NCI-H1092 (cell line): ENCODE results near the gene TOP2A.

Experiments used
- DNase-seq: peaks from one replicate; lab custom pipeline; 2025; lab: John Stamatoyannopoulos, UW

The TOP2A gene

GRCh38 chr17:40345994-40346764 lies 71.5 kb downstream of the TOP2A start:
- no peak for DNase-seq

- peak; percentile 47 for DNase-seq
Measured at GRCh38 chr17:40345161-40345993, 72.3 kb downstream of the TOP2A start.

- DNase-seq, result no peak
Measured at GRCh38 chr17:40344421-40345160, 73.1 kb downstream of the TOP2A start.

- DNase-seq, result no peak
Measured at GRCh38 chr17:40343219-40344119, 74.2 kb downstream of the TOP2A start.

- DNase-seq, result no peak
Measured at GRCh38 chr17:40342504-40343218, 75.0 kb downstream of the TOP2A start.

GRCh38 chr17:40341808-40342503 lies 75.7 kb downstream of the TOP2A start:
- DNase-seq, result peak; percentile 35

- peak; percentile 36 for DNase-seq
Measured at GRCh38 chr17:40340880-40341807, 76.6 kb downstream of the TOP2A start.

GRCh38 chr17:40340327-40340726 lies 77.4 kb downstream of the TOP2A start:
- no peak for DNase-seq

GRCh38 chr17:40338941-40339649 lies 78.6 kb downstream of the TOP2A start:
- no peak for DNase-seq
